Upper lobe of right lung (tissue), 1 donor: ENCODE data around the gene BAK1. TPM values are rescaled to one million over a fixed set of nuclear protein-coding genes. Genes with fewer than 3 reads are reported as not detected.

ENCODE experiments used
- ATAC-seq: fragments of 200-7000 bp; cut with Tn5 transposase; one replicate; pipeline ENCODE4 v1.9.1; 2020; ENCODE audit warnings: mild to moderate bottlenecking, moderate library complexity
- DNase-seq: peaks from one replicate; pipeline ENCODE4 v3.0.0-alpha.2; 2020
- H3K27ac ChIP-seq: fragments of 200-600 bp; one replicate; pipeline ENCODE4 v1.8.0; 2022
- H3K27me3 ChIP-seq: fragments of 200-600 bp; one replicate; pipeline ENCODE4 v1.8.0; 2022; ENCODE audit warnings: mild to moderate bottlenecking
- H3K36me3 ChIP-seq: fragments of 200-600 bp; one replicate; pipeline ENCODE4 v1.8.0; 2022
- H3K4me1 ChIP-seq: fragments of 200-600 bp; one replicate; pipeline ENCODE4 v1.8.0; 2022
- H3K4me3 ChIP-seq: fragments of 200-600 bp; one replicate; pipeline ENCODE4 v1.8.0; 2022; ENCODE audit warnings: mild to moderate bottlenecking
- H3K9me3 ChIP-seq: fragments of 200-600 bp; one replicate; pipeline ENCODE4 v1.8.0; 2022
- CTCF ChIP-seq: fragments of 200-600 bp; IDR thresholded peaks from one replicate; pipeline ENCODE4 v1.8.0; 2022; ENCODE audit warnings: antibody characterized with exemption
- intact Hi-C: fragments of 100-400 bp; cut with DNase I; formaldehyde crosslinking; loops from one replicate; pipeline ENCODE4 v1.11.0; 2022
- long read RNA-seq: library from polyadenylated mRNA; unstranded; transcript quantifications from one replicate; pipeline ENCODE4 v2.0.0, GENCODE V29; 2021
- total RNA-seq: library from RNA; stranded (reverse); fragmentation: NEBNext Ultra II Directional; extraction: Animal tissue kit (Norgen Biotek cat#: 25700); gene quantifications from one replicate; pipeline ENCODE4 v1.2.1, GENCODE V29; 2021
- donor health status: DM: no; HTN: yes; CAD: no; lungs with severe emphysema.

Gene BAK1
- total RNA-seq, result 19.1 TPM
- long read RNA-seq, transcript BAK1-202 (6 exons, 2,136 nt), result major isoform, 45 of 59 reads
- long read RNA-seq, partial matches to known transcripts, result 6 of 59 reads
- long read RNA-seq, other reads (novel, unspliced or antisense), result 8 of 59 reads

DNA sequence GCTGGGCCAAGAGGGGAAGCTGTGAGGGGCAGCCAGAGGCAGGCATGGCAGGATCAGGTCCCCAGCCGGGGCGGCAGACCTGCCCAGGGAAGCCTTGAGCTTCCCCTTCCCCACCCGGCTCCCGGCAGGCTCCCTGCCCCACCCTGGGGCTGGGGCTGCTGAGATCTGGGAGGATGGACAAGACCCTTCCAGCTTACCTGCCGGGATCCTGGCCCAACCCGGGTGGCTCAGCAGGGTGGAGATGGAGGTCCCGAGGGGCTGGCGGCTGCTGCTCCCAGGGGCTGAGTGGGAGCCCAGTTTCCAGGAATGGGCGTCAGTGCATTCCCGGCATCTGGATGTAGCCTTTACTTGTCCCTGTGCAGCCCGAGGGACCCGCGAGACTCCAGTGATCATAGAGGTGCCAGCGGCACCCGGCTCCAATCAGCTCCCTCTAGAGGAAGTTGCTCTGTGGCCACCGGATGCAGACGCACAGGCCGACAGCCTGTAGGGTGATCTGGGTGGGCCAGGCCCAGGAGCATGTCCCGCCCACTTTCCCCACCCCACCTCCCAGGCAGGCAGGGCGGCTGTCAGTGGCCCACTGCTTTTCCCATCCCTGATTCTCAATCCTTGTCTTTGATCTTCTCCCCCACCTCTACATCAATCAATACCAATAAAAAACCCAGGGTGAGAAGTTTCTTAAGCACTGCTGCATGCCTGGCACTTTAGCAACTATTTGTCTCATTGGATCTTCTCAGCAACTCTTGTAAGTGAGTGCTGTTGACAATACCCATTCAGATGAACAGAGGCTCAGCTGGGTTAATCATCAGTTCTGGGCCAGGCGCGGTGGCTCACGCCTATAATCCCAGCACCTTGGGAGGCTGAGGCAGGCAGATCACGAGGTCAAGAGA is at the start of gene BAK1:
Gene BAK1, minus strand, starts transcription at position 449 of the 887 bp plus-strand sequence. CDS start 2,672 bp downstream, outside the sequence.
- ATAC-seq (peak; percentile 95), DNase-seq (peak; percentile 95)
- intact Hi-C loops, result loop anchor here (10.0 kb wide), 1 partner anchor 115 kb away; no protein-coding TSS in a partner anchor
- peaks cover 14% of the 10 kb centered on the region for H3K4me1 ChIP-seq
- H3K27me3 ChIP-seq, result no peaks in the 10 kb centered on the region
- H3K27ac ChIP-seq, result peak within 1 kb of the TSS; percentile 91
- H3K36me3 ChIP-seq, result peaks cover 23% of the 10 kb centered on the region
- peak within 1 kb of the TSS; percentile 94 for H3K4me3 ChIP-seq
- TF ChIP-seq CTCF, result peak; percentile 63
- H3K9me3 ChIP-seq, result no peaks in the 10 kb centered on the region

DNA sequence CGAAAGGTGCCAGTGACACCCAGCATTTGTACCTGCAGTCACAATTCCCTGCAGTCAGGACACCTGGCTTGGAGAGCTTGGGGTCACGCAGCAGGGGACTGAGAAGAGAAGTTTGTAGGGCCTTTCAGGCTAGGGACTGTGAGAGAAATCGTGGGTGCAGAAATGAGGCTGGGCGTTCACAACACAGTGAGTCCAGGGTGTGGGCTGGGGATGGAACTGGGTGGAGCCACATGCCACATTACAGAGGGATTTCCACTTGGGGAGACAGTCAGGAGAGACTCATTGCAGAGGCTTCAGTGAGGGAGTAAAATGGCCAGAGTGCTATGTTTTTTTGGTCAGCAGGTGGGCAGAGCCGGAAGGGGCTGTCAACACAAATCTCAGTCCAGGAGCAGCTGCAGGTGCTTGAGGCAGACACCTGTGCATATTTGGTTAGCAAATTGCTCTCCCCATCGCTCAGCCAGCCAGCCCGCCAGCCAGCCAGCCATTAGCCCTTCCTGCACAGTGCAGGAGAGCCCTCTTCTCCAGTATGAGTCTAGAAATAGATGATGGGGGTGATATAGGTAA is 48.4 kb upstream of the BAK1 start:
- Histone ChIP-seq H3K27me3 (no peaks in the 10 kb centered on the region), H3K4me3 (no peak overlapping the region), H3K27ac (peak overlapping the region; percentile 56), H3K9me3 (no peaks in the 10 kb centered on the region), H3K36me3 (peaks cover 6% of the 10 kb centered on the region), H3K4me1 (peaks cover 40% of the 10 kb centered on the region)
- ATAC-seq (peak; percentile 2), DNase-seq (no peak)
- intact Hi-C loops, result no loop called here
- no peak for TF ChIP-seq CTCF

DNA sequence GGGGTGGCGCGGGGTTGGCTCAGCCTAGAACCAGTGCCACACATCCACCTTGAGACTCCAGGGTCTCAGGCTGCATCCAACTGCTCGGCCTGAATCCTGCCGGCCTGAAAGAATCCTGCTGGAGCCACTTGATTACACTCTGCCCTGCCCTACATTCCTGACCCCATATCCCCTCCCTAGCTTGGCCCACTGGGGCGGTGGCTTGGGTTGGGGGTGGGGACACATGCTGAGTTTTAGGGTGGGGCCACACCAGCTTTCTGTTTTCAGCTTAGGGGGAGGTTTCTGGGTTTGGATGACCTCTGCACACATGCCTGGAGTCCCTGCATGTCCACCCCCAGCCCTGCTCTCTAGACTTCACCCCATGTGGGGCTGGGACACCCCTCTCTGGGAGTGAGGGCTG is 47.8 kb upstream of the BAK1 start:
- peaks cover 8% of the 10 kb centered on the region for H3K36me3 ChIP-seq
- no peak for DNase-seq
- peak; percentile 69 for ATAC-seq
- no peak for TF ChIP-seq CTCF
- peaks cover 41% of the 10 kb centered on the region for H3K4me1 ChIP-seq
- intact Hi-C loops, result no loop called here
- no peaks in the 10 kb centered on the region for H3K27me3 ChIP-seq
- H3K9me3 ChIP-seq, result no peaks in the 10 kb centered on the region
- H3K27ac ChIP-seq, result peak overlapping the region; percentile 56
- H3K4me3 ChIP-seq, result no peak overlapping the region

DNA sequence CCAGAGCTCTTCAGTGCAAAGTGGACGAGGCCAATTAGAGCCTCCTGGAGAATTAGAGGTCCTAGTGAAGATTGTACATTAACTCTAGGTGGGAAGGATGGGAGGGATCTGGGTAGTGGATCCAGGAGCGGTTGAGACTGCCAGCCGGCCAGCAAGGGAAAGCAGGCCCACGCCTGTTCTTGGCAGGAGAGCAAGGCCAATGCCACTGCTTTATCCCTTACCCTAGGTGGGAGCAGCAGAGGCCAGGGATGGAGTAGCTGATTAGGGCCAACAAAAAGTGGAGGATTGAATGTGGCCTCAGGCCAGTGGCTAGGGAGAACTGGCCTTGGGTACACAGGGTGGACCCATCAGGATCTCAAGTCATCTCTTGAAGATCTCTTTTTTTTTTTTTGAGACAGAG is 44.8 kb upstream of the BAK1 start:
- no peaks in the 10 kb centered on the region for H3K9me3 ChIP-seq
- peaks cover 8% of the 10 kb centered on the region for H3K36me3 ChIP-seq
- intact Hi-C loops, result no loop called here
- no peak overlapping the region for H3K4me3 ChIP-seq
- TF ChIP-seq CTCF, result no peak
- peaks cover 35% of the 10 kb centered on the region for H3K4me1 ChIP-seq
- ATAC-seq (no peak), DNase-seq (no peak)
- H3K27me3 ChIP-seq, result no peaks in the 10 kb centered on the region
- H3K27ac ChIP-seq, result no peak overlapping the region

GRCh38 chr6:33623895-33624381 is 43.9 kb upstream of the BAK1 start:
- H3K27ac ChIP-seq, result peak overlapping the region; percentile 36
- ATAC-seq (no peak), DNase-seq (no peak)
- peak overlapping the region; percentile 25 for H3K4me3 ChIP-seq
- H3K4me1 ChIP-seq, result peaks cover 44% of the 10 kb centered on the region
- H3K36me3 ChIP-seq, result peaks cover 8% of the 10 kb centered on the region
- H3K9me3 ChIP-seq, result no peaks in the 10 kb centered on the region
- intact Hi-C loops, result no loop called here
- TF ChIP-seq CTCF, result no peak
- no peaks in the 10 kb centered on the region for H3K27me3 ChIP-seq
